ENCODE results near the gene ARID1B.
A peak's percentile ranks its signal among the peaks of the same experiment; 100 is the strongest.

The ARID1B gene

GRCh38 chr6:156881687-156882629 is 104.8 kb downstream of the ARID1B start:
- Histone ChIP-seq H4K20me1 (ENCODE audit: low read depth, low read length) (peaks cover 2% of the 10 kb centered on the region; the same call in 1 of the 2 replicates), H2AFZ (ENCODE audit: low read depth, low read length, severe bottlenecking) (no peak overlapping the region), H3K9ac (ENCODE audit: low read length) (no peak overlapping the region), H3K27ac (ENCODE audit: low read depth, low read length) (no peak overlapping the region), H3F3A (ENCODE audit: insufficient read depth) (peaks cover 4% of the 10 kb centered on the region), H3K4me2 (ENCODE audit: low read depth, low read length, poor library complexity, severe bottlenecking) (no peak overlapping the region), H3K27me3 (ENCODE audit: low read length) (no peaks in the 10 kb centered on the region), H3K9me3 (ENCODE audit: insufficient read depth, low read length) (no peaks in the 10 kb centered on the region), H3K79me2 (ENCODE audit: insufficient read depth, low read length) (peaks cover 64% of the 10 kb centered on the region), H3K9me2 (replicated peaks; ENCODE audit: insufficient read depth, low read length) (no peaks in the 10 kb centered on the region), H3K36me3 (ENCODE audit: low read length) (no peaks in the 10 kb centered on the region), H3K4me3 (ENCODE audit: insufficient read depth, low read length, poor library complexity, severe bottlenecking) (no peak overlapping the region)
- TF ChIP-seq EZH2phosphoT487 (conservative IDR thresholded peaks at IDR 0.05; ENCODE audit: low read length) (no peak), CTCF (IDR thresholded peaks at IDR 0.05; ENCODE audit: insufficient read depth, low read length, poor library complexity, severe bottlenecking) (no peak)

DNA sequence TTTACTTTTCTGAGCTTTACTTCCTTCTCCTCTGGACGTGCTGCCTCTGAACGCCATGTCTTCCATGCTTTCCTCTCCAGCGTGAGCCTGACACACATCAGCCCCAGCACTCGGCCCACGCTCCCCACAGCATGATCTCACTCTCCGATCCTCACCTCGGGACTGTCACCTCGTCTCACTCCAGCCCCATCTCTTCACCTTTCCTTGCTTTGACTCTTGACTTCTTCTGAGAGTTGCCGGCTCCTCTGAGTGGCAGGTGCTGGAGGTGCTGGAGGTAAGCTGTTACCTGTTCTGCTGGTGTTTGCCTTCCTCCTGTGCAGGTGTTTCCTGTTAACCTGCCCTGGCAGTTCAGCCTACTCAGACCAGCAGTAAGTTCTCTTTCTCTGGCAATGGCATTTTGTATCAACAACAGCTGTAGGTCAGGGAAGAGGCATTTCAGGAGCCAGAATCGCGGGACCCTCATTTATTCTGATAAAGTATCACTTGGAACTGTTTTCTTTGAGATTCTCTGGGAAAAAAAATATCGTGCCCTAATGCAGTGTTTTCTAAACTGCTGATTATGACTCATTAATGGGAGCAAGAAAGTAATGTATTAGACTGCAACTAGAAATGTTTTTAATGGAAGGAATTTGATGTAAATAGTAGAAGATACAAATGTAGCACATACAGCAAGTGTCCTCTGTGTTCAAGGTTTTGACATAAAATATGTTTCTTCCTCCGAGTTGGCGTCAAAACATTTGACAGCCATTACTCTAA is 106.5 kb downstream of the ARID1B start:
- H3K27ac ChIP-seq (ENCODE audit: low read depth, low read length) = no peak overlapping the region
- no peaks in the 10 kb centered on the region for H3K27me3 ChIP-seq (ENCODE audit: low read length)
- no peaks in the 10 kb centered on the region for H3K36me3 ChIP-seq (ENCODE audit: low read length)
- no peak overlapping the region for H3K4me3 ChIP-seq (ENCODE audit: insufficient read depth, low read length, poor library complexity, severe bottlenecking)
- TF ChIP-seq CTCF (IDR thresholded peaks at IDR 0.05; ENCODE audit: insufficient read depth, low read length, poor library complexity, severe bottlenecking) = no peak
- TF ChIP-seq EZH2phosphoT487 (conservative IDR thresholded peaks at IDR 0.05; ENCODE audit: low read length) = no peak
- H3K79me2 ChIP-seq (ENCODE audit: insufficient read depth, low read length) = peaks cover 71% of the 10 kb centered on the region
- H3K9ac ChIP-seq (ENCODE audit: low read length) = no peak overlapping the region
- no peak overlapping the region for H2AFZ ChIP-seq (ENCODE audit: low read depth, low read length, severe bottlenecking)
- H3F3A ChIP-seq (ENCODE audit: insufficient read depth) = peaks cover 4% of the 10 kb centered on the region
- H4K20me1 ChIP-seq (ENCODE audit: low read depth, low read length) = peaks cover 2% of the 10 kb centered on the region; the same call in 1 of the 2 replicates
- H3K4me2 ChIP-seq (ENCODE audit: low read depth, low read length, poor library complexity, severe bottlenecking) = peak overlapping the region; percentile 44
- H3K9me3 ChIP-seq (ENCODE audit: insufficient read depth, low read length) = no peaks in the 10 kb centered on the region
- no peaks in the 10 kb centered on the region for H3K9me2 ChIP-seq (replicated peaks; ENCODE audit: insufficient read depth, low read length)

DNA sequence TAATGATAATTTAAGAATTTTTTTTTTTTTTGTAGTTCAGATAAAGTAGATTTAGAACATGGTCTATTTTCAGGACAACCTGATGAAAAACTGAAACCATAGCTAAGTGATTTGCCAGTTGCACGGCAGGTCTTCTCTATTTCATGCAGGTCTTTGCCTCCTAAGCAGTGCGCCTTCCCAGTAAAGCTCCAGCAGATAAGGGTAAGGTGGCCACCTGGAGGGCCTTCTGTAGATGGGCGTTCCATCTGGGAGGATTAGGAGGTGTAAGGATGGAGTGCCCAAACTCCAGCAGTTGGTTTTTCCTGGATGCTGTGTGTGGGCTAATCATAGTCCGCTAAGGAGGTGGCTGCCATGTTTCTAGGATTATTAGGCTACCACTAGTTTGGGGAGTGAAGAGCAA is 107.1 kb downstream of the ARID1B start:
- TF ChIP-seq EZH2phosphoT487 (conservative IDR thresholded peaks at IDR 0.05; ENCODE audit: low read length) = no peak
- TF ChIP-seq CTCF (IDR thresholded peaks at IDR 0.05; ENCODE audit: insufficient read depth, low read length, poor library complexity, severe bottlenecking) = no peak
- peaks cover 71% of the 10 kb centered on the region for H3K79me2 ChIP-seq (ENCODE audit: insufficient read depth, low read length)
- no peak overlapping the region for H2AFZ ChIP-seq (ENCODE audit: low read depth, low read length, severe bottlenecking)
- H3K9me3 ChIP-seq (ENCODE audit: insufficient read depth, low read length) = no peaks in the 10 kb centered on the region
- peaks cover 2% of the 10 kb centered on the region; the same call in 1 of the 2 replicates for H4K20me1 ChIP-seq (ENCODE audit: low read depth, low read length)
- H3K27ac ChIP-seq (ENCODE audit: low read depth, low read length) = no peak overlapping the region
- H3K36me3 ChIP-seq (ENCODE audit: low read length) = no peaks in the 10 kb centered on the region
- no peaks in the 10 kb centered on the region for H3K9me2 ChIP-seq (replicated peaks; ENCODE audit: insufficient read depth, low read length)
- peak overlapping the region; percentile 44 for H3K4me2 ChIP-seq (ENCODE audit: low read depth, low read length, poor library complexity, severe bottlenecking)
- no peaks in the 10 kb centered on the region for H3K27me3 ChIP-seq (ENCODE audit: low read length)
- no peak overlapping the region for H3K9ac ChIP-seq (ENCODE audit: low read length)
- no peak overlapping the region for H3K4me3 ChIP-seq (ENCODE audit: insufficient read depth, low read length, poor library complexity, severe bottlenecking)
- H3F3A ChIP-seq (ENCODE audit: insufficient read depth) = peaks cover 4% of the 10 kb centered on the region
